Stimulated activated CD8-positive, alpha-beta memory T cell treated with anti-CD3 and anti-CD28 coated beads, Interleukin-4, amount 100 ng/mL, for 48 hours (primary cell): ENCODE measurements around the gene CLASP1.
"Not testable (repeated sequence)": the region's sequence is repeated elsewhere in the genome, so short reads cannot be mapped to it uniquely, and the experiment has no call there.

Experiments used
- DNase-seq: peaks from one replicate; pipeline ENCODE4 v3.0.0-alpha.2; 2020

Gene CLASP1

GRCh38 chr2:121575800-121576199 lies 73.5 kb downstream of the CLASP1 start:
- DNase-seq: no peak

DNA sequence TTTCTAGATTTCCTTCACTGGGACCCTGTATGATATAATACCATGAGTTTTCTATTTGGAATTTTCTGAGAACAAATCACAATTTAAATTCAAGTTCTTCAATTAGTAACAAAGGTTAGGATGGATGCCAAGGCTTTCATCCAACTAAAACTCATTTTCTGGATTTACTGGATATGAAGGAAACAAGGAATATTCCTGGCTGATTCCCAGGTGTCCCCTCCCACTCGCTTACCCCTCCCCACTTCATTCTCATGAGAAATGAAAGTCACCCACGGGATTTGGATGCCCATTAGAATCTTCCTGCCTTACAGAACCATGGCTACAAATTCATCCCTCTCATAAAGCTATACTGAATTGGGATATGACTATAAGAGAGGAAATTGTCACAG lies 78.6 kb downstream of the CLASP1 start:
- no peak for DNase-seq

- no peak for DNase-seq
Observed at GRCh38 chr2:121570036-121570666, 79.1 kb downstream of the CLASP1 start.

- DNase-seq: no peak
Observed at GRCh38 chr2:121567957-121568409, 81.3 kb downstream of the CLASP1 start.

DNA sequence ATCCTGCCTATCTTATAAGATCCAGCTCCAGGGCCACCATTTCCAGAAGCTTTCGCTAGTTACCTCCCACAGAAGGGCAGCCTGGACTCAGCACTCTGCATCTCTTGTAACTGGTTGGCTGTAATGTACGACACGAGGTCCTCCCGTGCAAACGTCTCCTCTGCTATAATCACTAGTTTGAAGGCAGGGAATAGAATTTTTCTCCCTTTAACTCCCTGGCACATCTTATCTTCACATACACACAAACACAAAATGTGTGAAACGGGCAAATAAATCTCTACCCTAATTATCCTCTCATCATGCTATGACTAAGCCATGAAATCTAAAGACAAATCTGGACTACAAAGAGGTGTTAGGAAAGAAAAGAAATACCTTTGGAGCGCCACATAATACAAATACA lies 81.8 kb downstream of the CLASP1 start:
- no peak for DNase-seq

GRCh38 chr2:121565389-121566250 lies 83.6 kb downstream of the CLASP1 start:
- no peak for DNase-seq

DNA sequence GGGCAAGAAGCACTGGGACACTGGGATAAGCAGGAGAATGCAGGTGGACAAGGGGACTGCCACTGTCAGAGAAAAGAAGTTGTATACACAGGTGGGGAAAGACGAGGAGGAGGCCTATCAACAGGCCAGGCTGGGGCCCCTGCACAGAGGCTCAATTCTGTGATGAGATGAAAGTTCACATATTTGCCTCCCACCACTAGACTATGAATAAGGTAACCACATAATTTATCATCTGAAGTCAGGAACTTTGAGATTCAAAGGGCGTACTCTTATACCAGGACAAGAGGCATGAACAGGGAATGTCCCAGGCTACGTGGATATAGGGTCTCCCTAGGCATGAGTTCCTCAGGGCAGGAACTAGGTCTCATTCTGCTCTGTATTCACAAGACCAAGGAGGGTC lies 84.4 kb downstream of the CLASP1 start:
- DNase-seq: no peak

- not testable (repeated sequence) for DNase-seq
Observed at GRCh38 chr2:121563754-121564153, 85.5 kb downstream of the CLASP1 start.

GRCh38 chr2:121562269-121563176 lies 86.7 kb downstream of the CLASP1 start:
- no peak for DNase-seq

DNA sequence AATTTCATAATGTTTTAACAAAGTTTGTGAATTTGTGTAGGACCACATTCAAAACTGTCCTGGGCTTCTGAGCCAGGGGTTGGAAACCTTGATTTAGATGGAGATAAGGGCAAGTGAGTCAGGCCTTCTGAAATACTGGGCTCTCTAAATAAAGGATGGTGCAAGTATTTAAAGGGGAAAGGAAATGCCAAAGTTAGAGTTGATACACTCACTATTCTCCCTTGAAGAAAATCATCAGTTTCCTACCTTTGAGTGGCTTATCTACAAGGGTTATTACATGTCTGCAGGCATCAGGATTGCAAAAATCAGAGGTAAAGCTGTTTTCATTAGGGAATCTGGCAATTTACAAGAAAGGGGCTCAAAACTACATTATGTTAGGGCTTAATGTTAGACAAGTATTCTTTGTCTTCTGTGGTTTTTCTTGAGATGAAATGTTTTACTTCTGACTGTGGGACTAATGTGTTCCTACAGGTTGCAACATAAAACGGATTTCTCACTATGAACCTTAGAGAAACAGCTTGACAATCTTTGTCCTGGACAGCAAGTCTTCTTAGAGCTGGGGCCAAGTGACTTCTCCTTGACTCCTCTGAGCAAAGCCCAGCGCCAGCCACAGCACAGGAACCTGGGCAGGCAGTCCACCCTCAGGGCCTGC lies 87.5 kb downstream of the CLASP1 start:
- no peak for DNase-seq

DNA sequence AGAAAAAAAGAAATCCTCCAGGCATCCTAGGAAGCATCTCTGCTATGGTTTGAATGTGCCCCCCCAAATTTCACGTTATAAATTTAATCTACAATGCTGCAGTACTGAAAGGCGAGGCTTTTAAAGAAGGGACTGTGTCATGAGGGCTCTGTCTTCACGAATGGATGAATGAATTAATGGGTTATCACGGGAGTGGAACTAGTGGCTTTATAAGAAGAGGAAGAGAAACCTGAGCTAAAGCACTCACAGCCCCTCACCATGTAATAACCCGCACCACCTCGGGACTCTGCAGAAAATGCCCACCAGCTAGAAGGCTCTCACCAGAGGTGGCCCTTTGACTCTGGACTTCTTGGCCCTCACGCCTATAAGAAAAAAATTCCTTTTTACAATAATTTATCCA lies 90.9 kb downstream of the CLASP1 start:
- no peak for DNase-seq

DNA sequence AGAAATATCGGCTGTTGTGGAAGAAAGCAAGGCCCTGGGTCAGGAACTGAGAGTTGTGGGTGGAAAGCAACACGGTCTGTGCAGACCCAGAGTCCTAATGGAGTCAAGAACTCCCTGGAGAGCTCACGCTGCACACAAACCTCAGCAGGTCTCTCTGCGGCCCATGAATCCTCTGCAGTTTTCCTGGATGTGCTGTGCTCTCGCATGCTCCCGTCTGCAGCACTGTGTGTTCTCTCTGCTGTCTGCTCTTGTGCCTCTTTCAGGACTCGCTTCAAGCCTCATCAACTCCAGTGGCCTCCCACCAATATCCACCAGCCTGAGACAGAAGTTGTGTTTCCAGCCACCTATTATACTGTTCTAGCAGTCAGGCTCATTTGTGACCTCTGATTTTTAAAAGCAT lies 94.3 kb downstream of the CLASP1 start:
- DNase-seq: no peak

DNA sequence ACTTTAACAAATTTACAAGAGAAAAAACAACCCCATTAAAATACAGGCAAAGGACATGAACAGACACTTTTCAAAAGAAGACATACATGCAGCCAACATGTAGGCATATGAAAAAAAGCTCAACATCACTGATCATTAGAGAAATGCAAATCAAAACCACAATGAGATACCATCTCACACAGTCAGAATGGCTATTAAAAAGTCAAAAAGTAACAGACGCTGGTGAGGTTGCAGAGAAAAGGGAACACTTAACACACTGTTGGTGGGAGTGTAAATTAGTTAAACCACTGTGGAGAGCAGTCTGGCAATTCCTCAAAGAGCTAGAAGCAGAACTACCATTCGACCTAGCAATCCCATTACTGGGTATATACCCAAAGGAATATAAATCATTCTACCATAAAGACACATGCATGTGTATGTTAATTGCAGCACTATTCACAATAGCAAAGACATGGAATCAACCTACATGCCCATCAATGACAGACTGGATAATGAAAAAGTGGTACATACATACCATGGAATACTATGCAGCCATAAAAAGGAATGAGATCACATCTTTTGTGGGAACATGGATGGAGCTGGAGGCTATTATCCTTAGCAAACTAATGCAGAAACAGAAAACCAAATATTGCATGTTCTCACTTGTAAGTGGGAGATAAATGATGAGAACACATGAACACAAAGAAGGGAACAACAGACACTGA lies 96.6 kb downstream of the CLASP1 start:
- DNase-seq: not testable (repeated sequence)

GRCh38 chr2:121550669-121551068 lies 98.6 kb downstream of the CLASP1 start:
- no peak for DNase-seq

GRCh38 chr2:121547646-121548045 lies 101.6 kb downstream of the CLASP1 start:
- no peak for DNase-seq

DNA sequence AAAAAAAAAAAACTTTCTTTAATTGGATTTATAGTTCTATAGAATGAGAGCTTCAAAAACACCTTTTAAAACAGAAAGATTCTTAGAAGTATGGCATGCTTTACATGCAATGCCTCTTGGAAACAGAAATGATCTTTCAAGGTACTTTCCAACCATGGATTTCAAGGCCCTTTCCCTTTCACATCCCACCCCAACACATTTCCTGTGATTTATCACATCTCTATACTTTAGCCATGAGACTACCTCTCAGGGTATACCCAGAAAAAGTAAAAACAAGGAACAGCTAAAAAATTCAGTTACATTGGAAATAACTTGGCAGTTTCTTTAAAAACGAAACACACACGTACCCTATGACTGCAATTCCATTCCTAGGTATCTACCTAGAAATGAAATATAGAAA lies 103.3 kb downstream of the CLASP1 start:
- no peak for DNase-seq

- DNase-seq: no peak
Observed at GRCh38 chr2:121545257-121545656, 104.0 kb downstream of the CLASP1 start.

GRCh38 chr2:121541495-121541894 lies 107.8 kb downstream of the CLASP1 start:
- DNase-seq: no peak

DNA sequence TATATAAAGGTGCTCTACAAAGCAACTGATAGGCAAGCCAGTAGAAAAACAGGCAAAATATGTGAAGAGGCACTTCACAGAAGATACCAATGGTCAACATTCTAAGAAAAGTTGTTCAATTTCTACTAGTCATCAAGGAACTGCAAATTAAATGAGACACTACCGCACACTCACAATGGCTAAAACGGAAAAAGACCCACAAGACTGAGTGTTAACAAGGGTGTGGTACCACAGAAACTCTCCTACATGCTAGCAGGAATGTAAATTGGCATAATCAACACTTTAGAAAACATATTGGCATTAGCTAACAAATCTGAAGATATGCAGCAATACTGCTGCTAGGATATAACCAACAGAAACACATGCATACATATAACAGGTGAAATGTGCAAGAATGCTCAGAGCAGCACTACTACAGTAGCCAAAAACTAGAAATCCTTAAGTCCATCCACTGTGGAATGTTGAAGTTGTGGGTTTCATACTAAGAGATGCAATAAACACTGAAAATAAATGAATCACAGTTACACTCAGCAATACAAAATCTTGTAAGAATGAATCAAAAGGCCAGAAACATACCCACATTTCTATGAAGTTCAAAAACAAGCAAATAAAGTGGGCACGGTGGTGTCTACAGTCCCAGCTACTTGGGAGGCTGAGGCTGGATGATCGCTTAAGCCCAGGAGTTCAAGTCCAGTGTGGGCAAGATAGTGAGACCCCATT lies 109.4 kb downstream of the CLASP1 start:
- no peak for DNase-seq

DNA sequence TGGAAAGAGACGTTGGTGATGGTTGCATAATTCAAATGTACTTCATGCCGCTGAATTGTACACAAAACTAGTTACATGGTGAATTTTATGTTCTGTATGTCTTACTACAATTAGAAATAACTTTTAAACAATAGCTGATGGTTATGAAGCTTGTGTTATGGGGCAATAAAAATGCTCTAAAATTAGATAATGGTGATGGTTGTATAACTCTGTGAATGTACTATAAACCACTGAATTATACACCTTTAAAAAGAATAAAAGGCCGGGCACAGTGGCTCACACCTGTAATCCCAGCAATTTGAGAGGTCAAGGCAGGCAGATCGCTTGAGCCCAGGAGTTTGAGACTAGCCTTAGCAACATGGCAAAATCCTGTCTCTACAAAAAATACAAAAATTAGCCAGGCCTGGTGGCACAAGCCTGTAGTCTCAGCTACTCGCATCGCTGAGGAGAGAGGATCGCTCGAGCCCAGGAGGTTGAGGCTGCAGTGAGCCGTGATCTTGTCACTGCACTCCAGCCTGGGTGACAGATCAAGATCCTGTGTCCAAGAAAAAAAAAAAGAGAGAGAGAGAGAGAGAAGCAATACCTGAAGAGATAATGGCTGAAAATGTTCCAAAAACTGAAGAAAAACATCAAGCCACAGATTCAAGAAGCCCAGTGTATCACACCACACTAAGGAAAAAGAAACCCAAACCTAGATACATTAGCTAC lies 112.3 kb downstream of the CLASP1 start:
- DNase-seq: no peak

GRCh38 chr2:121536347-121536746 lies 112.9 kb downstream of the CLASP1 start:
- DNase-seq: no peak
